ENCODE data around the gene SAXO1.

Gene SAXO1

GRCh38 chr9:18903450-18903849 is 129.6 kb downstream of the SAXO1 start:
- TF ChIP-seq, protein P1, sequence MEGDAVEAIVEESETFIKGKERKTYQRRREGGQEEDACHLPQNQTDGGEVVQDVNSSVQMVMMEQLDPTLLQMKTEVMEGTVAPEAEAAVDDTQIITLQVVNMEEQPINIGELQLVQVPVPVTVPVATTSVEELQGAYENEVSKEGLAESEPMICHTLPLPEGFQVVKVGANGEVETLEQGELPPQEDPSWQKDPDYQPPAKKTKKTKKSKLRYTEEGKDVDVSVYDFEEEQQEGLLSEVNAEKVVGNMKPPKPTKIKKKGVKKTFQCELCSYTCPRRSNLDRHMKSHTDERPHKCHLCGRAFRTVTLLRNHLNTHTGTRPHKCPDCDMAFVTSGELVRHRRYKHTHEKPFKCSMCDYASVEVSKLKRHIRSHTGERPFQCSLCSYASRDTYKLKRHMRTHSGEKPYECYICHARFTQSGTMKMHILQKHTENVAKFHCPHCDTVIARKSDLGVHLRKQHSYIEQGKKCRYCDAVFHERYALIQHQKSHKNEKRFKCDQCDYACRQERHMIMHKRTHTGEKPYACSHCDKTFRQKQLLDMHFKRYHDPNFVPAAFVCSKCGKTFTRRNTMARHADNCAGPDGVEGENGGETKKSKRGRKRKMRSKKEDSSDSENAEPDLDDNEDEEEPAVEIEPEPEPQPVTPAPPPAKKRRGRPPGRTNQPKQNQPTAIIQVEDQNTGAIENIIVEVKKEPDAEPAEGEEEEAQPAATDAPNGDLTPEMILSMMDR (IDR thresholded peaks at IDR 0.05; ENCODE audit: low read depth, low read length, missing control alignments) = no peak
- no peak for DNase-seq (ENCODE audit: extremely low read depth, low read depth)
- H3K4me3 ChIP-seq (replicated peaks; ENCODE audit: low read depth, low read length) = no peak overlapping the region

- no peak overlapping the region for H3K4me3 ChIP-seq (replicated peaks; ENCODE audit: low read depth, low read length)
- DNase-seq (ENCODE audit: extremely low read depth, low read depth) = no peak
- TF ChIP-seq, protein P1 (IDR thresholded peaks at IDR 0.05; ENCODE audit: low read depth, low read length, missing control alignments) = no peak
These were observed 136.4 kb downstream of the SAXO1 start for GRCh38 chr9:18896531-18897179.

DNA sequence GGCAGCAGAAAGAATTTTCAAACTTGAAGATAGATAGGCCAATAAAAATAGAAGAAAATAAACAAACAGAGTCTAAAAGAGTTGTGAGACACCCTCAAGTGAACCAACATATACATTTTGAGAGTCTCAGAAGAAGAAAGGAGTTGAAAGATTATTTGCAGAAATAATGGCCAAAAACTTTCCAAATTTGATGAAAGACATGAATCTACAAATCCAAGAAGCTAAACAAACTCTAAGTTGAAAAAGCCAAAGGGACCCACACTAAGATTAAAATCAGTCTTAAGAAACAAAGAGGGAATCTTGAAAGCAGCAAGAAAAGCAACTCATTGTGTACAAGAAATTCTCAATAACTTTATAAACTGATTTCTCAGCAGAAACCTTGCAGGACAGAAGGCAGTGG is 137.0 kb downstream of the SAXO1 start:
- TF ChIP-seq, protein P1 (IDR thresholded peaks at IDR 0.05; ENCODE audit: low read depth, low read length, missing control alignments) = no peak
- no peak for DNase-seq (ENCODE audit: extremely low read depth, low read depth)
- no peak overlapping the region for H3K4me3 ChIP-seq (replicated peaks; ENCODE audit: low read depth, low read length)

DNA sequence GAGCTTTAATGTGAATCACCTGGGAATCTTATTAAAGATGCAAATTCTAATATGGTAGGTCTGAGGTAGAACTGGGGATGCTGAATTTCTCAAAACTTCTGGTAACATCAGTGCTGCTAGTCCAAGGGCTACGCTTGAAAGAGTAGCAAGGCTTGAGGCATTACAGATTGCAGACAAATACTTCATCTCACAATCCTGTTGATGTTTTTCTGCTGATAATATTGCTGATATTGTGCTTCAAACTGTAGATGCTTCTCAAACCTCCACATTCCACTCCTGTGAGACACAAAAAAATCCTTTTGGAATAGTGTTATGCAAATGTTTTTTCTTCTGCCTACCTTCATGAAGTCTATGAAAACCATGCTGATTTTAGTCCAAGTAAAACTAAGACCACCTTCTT is 139.5 kb downstream of the SAXO1 start:
- no peak overlapping the region for H3K4me3 ChIP-seq (replicated peaks; ENCODE audit: low read depth, low read length)
- no peak for DNase-seq (ENCODE audit: extremely low read depth, low read depth)
- TF ChIP-seq, protein P1 (IDR thresholded peaks at IDR 0.05; ENCODE audit: low read depth, low read length, missing control alignments) = no peak

DNA sequence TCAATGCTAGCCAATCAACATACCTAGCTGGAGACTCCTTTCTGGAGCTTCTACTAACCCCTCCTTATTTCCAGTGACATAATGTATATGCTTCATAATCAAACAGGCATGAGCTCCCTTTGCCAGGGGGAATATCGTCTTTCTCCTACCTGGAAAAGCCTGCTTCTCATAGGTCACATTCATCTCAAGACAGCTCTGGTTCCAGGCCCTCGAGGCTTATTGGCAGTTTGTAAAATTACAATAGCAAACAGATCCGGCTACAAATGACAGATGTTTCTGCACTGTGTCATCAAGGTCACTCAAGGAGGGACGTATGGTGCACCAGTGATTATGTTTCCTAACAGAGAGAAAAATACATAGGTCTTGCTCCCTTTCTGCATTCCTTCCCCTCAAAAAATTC is 140.0 kb downstream of the SAXO1 start:
- no peak overlapping the region for H3K4me3 ChIP-seq (replicated peaks; ENCODE audit: low read depth, low read length)
- DNase-seq (ENCODE audit: extremely low read depth, low read depth) = no peak
- TF ChIP-seq, protein P1 (IDR thresholded peaks at IDR 0.05; ENCODE audit: low read depth, low read length, missing control alignments) = no peak

DNA sequence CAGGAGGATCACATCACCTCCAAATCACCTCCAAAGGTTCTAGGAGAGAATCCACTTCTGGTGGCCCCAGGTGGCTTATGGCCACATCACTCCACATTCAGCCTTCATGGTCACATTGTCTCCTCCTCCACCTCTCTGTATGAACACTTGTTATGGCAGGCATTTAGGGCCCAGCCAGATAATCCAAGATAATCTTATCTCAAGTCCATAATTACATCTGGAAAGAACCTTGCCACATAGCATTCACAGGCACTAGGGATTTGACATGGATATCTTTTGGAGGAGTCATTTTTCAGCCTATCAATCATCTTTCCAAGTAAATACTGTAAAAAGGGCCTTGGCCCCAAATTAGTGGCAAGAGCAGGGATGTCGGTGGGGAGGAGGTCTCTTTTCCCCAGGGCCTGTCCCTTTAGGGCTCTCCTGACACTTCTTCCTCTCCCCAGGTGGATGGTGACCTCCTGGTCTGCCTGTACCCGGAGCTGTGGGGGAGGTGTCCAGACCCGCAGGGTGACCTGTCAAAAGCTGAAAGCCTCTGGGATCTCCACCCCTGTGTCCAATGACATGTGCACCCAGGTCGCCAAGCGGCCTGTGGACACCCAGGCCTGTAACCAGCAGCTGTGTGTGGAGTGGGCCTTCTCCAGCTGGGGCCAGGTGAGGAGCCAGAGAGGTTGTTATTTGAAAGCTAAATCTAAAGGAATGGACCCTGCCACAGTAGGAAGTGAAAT is 140.9 kb downstream of the SAXO1 start:
- TF ChIP-seq, protein P1 (IDR thresholded peaks at IDR 0.05; ENCODE audit: low read depth, low read length, missing control alignments) = no peak
- no peak for DNase-seq (ENCODE audit: extremely low read depth, low read depth)

More for the DNA sequence above, 140.9 kb downstream of the SAXO1 start:
- no peak overlapping the region for H3K4me3 ChIP-seq (replicated peaks; ENCODE audit: low read depth, low read length)
